HEK293 (cell line): ENCODE data around the gene TMC5.

Experiments
- MZF1 ChIP-seq: fragments of 450-650 bp; formaldehyde crosslinking; IDR thresholded peaks from 2 replicates; pipeline ENCODE4 v1.5.1; 2017; ENCODE audit warnings: missing biosample characterization, missing genetic modification characterization, borderline replicate concordance
- PRDM4 ChIP-seq: fragments of 450-650 bp; formaldehyde crosslinking; IDR thresholded peaks from 2 replicates; pipeline ENCODE4 v1.5.1; 2017; ENCODE audit warnings: missing biosample characterization, missing genetic modification characterization
- REPIN1 ChIP-seq: fragments of 450-650 bp; formaldehyde crosslinking; IDR thresholded peaks from 2 replicates; pipeline ENCODE4 v1.5.1; 2017; ENCODE audit warnings: missing biosample characterization, missing genetic modification characterization, low read depth
- SETDB1 ChIP-seq: IDR thresholded peaks from one replicate; pipeline ENCODE4 v1.6.1; 2017; ENCODE audit warnings: mild to moderate bottlenecking, low read length, moderate library complexity, mixed read lengths; ENCODE audit not compliant: insufficient read length
- ZBTB20 ChIP-seq: fragments of 450-650 bp; formaldehyde crosslinking; IDR thresholded peaks from 2 replicates; pipeline ENCODE4 v1.5.1; 2016; ENCODE audit warnings: missing biosample characterization, missing genetic modification characterization
- ZBTB21 ChIP-seq: fragments of 450-650 bp; formaldehyde crosslinking; IDR thresholded peaks from 2 replicates; pipeline ENCODE4 v1.5.1; 2017; ENCODE audit warnings: missing biosample characterization, missing genetic modification characterization
- ZBTB48 ChIP-seq: fragments of 450-650 bp; formaldehyde crosslinking; IDR thresholded peaks from 2 replicates; pipeline ENCODE4 v1.5.1; 2016; ENCODE audit warnings: missing biosample characterization, missing genetic modification characterization
- ZBTB49 ChIP-seq: fragments of 450-650 bp; formaldehyde crosslinking; IDR thresholded peaks from 2 replicates; pipeline ENCODE4 v1.5.1; 2016; ENCODE audit warnings: missing biosample characterization, missing genetic modification characterization, low read depth
- ZBTB6 ChIP-seq: fragments of 450-650 bp; formaldehyde crosslinking; IDR thresholded peaks from 2 replicates; pipeline ENCODE4 v1.5.1; 2017; ENCODE audit warnings: missing biosample characterization, missing genetic modification characterization
- ZFP41 ChIP-seq: fragments of 450-650 bp; formaldehyde crosslinking; IDR thresholded peaks from 2 replicates; pipeline ENCODE4 v1.5.1; 2016; ENCODE audit warnings: missing biosample characterization, missing genetic modification characterization, borderline replicate concordance
- ZFP69B ChIP-seq: fragments of 450-650 bp; formaldehyde crosslinking; IDR thresholded peaks from 2 replicates; pipeline ENCODE4 v1.5.1; 2016; ENCODE audit warnings: missing biosample characterization, missing genetic modification characterization
- ZNF138 ChIP-seq: fragments of 450-650 bp; formaldehyde crosslinking; IDR thresholded peaks from 2 replicates; pipeline ENCODE4 v1.5.1; 2016; ENCODE audit warnings: missing biosample characterization, missing genetic modification characterization, borderline replicate concordance
- ZNF18 ChIP-seq: fragments of 450-650 bp; formaldehyde crosslinking; IDR thresholded peaks from 2 replicates; pipeline ENCODE4 v1.5.1; 2016; ENCODE audit warnings: missing biosample characterization, missing genetic modification characterization
- ZNF223 ChIP-seq: fragments of 450-650 bp; formaldehyde crosslinking; IDR thresholded peaks from 2 replicates; pipeline ENCODE4 v1.5.1; 2016; ENCODE audit warnings: missing biosample characterization, missing genetic modification characterization
- ZNF26 ChIP-seq: fragments of 450-650 bp; formaldehyde crosslinking; IDR thresholded peaks from 2 replicates; pipeline ENCODE4 v1.5.1; 2016; ENCODE audit warnings: missing biosample characterization, missing genetic modification characterization
- ZNF280C ChIP-seq: fragments of 450-650 bp; formaldehyde crosslinking; IDR thresholded peaks from 2 replicates; pipeline ENCODE4 v1.5.1; 2016; ENCODE audit warnings: missing biosample characterization, missing genetic modification characterization
- ZNF391 ChIP-seq: fragments of 450-650 bp; formaldehyde crosslinking; IDR thresholded peaks from 2 replicates; pipeline ENCODE4 v1.5.1; 2016; ENCODE audit warnings: low read depth, missing biosample characterization, missing genetic modification characterization, borderline replicate concordance
- ZNF404 ChIP-seq: fragments of 450-650 bp; formaldehyde crosslinking; IDR thresholded peaks from 2 replicates; pipeline ENCODE4 v1.5.1; 2017; ENCODE audit warnings: missing biosample characterization, missing genetic modification characterization
- ZNF449 ChIP-seq: fragments of 450-650 bp; formaldehyde crosslinking; IDR thresholded peaks from 2 replicates; pipeline ENCODE4 v1.5.1; 2017; ENCODE audit warnings: missing biosample characterization, mild to moderate bottlenecking, missing genetic modification characterization, moderate library complexity
- ZNF555 ChIP-seq: fragments of 450-650 bp; formaldehyde crosslinking; conservative IDR thresholded peaks from 2 replicates; pipeline ENCODE4 v1.5.1; 2017; ENCODE audit warnings: missing biosample characterization, mild to moderate bottlenecking, missing genetic modification characterization, inconsistent platforms
- ZNF561 ChIP-seq: fragments of 450-650 bp; IDR thresholded peaks from 2 replicates; pipeline ENCODE4 v1.5.1; 2018; ENCODE audit warnings: missing biosample characterization, missing genetic modification characterization, borderline replicate concordance
- ZNF580 ChIP-seq: fragments of 450-650 bp; formaldehyde crosslinking; IDR thresholded peaks from 2 replicates; pipeline ENCODE4 v1.5.1; 2016; ENCODE audit warnings: missing biosample characterization, missing genetic modification characterization
- ZNF664 ChIP-seq: fragments of 450-650 bp; formaldehyde crosslinking; IDR thresholded peaks from 2 replicates; pipeline ENCODE4 v1.5.1; 2016; ENCODE audit warnings: missing biosample characterization, missing genetic modification characterization
- ZNF704 ChIP-seq: fragments of 450-650 bp; formaldehyde crosslinking; IDR thresholded peaks from 2 replicates; pipeline ENCODE4 v1.5.1; 2016; ENCODE audit warnings: missing biosample characterization, missing genetic modification characterization
- ZNF776 ChIP-seq: fragments of 450-650 bp; formaldehyde crosslinking; IDR thresholded peaks from 2 replicates; pipeline ENCODE4 v1.5.0; 2017; ENCODE audit warnings: missing biosample characterization, missing genetic modification characterization, borderline replicate concordance

Gene TMC5

GRCh38 chr16:19389246-19389645 is 28.4 kb upstream of the TMC5 start (continued):
- TF ChIP-seq ZNF280C (tag by site-specific recombination), result no peak
- no peak for TF ChIP-seq PRDM4 (tag by site-specific recombination)
- no peak for TF ChIP-seq ZNF704 (tag by site-specific recombination)
- TF ChIP-seq ZFP69B (tag by site-specific recombination), result 0 out of 2 replicates have a peak, but pooled peaks have one; percentile 14
- TF ChIP-seq ZNF404 (tag by site-specific recombination), result no peak
- TF ChIP-seq ZBTB21 (tag by site-specific recombination), result 0 out of 2 replicates have a peak, but pooled peaks have one; percentile 15
- TF ChIP-seq ZFP41 (tag by site-specific recombination), result no peak
- TF ChIP-seq ZNF223 (tag by site-specific recombination), result 0 out of 2 replicates have a peak, but pooled peaks have one; percentile 67
- no peak for TF ChIP-seq ZNF664
- peak; percentile 76 for TF ChIP-seq ZNF449 (tag by site-specific recombination)
- no peak for TF ChIP-seq ZNF26 (tag by site-specific recombination)
- TF ChIP-seq ZBTB20 (tag by site-specific recombination), result 0 out of 2 replicates have a peak, but pooled peaks have one; percentile 13
- TF ChIP-seq ZBTB6 (tag by site-specific recombination), result no peak
- TF ChIP-seq REPIN1 (tag by site-specific recombination), result no peak
- TF ChIP-seq ZBTB48, result peak; percentile 98
- no peak for TF ChIP-seq ZNF776 (tag by site-specific recombination)
- no peak for TF ChIP-seq ZNF555 (tag by site-specific recombination)
- 0 out of 2 replicates have a peak, but pooled peaks have one; percentile 34 for TF ChIP-seq MZF1 (tag by site-specific recombination)
- no peak for TF ChIP-seq ZNF391 (tag by site-specific recombination)
- TF ChIP-seq ZNF138 (tag by site-specific recombination), result no peak
- no peak for TF ChIP-seq SETDB1
- 0 out of 2 replicates have a peak, but pooled peaks have one; percentile 44 for TF ChIP-seq ZNF561 (tag by site-specific recombination)
- no peak for TF ChIP-seq ZNF580 (tag by site-specific recombination)
- TF ChIP-seq ZBTB49 (tag by site-specific recombination), result no peak
- TF ChIP-seq ZNF18 (tag by site-specific recombination), result no peak
